ENCODE results near the gene CCDC170.

DNA sequence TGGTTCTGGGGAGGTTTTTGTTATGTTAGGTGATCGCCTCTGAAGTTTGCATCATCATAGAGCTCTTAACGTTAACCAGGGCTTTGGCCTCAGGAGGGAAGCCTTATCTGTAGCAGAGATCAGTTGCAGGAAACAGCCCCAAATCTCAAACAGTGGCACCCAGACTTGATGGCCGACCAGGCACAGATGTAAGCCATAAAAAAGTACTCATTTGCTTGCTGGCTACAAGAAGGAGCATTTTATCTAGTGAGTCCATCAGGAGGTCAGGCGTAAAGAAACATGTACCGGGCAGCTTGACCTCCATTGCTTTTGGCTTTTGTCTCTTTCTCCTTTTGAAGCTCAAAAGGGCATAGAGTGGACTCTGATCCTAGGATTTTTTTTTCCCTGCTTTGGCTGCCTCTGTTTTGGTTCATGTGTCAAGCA is 122.3 kb downstream of the CCDC170 start:
- TF ChIP-seq, protein P1, sequence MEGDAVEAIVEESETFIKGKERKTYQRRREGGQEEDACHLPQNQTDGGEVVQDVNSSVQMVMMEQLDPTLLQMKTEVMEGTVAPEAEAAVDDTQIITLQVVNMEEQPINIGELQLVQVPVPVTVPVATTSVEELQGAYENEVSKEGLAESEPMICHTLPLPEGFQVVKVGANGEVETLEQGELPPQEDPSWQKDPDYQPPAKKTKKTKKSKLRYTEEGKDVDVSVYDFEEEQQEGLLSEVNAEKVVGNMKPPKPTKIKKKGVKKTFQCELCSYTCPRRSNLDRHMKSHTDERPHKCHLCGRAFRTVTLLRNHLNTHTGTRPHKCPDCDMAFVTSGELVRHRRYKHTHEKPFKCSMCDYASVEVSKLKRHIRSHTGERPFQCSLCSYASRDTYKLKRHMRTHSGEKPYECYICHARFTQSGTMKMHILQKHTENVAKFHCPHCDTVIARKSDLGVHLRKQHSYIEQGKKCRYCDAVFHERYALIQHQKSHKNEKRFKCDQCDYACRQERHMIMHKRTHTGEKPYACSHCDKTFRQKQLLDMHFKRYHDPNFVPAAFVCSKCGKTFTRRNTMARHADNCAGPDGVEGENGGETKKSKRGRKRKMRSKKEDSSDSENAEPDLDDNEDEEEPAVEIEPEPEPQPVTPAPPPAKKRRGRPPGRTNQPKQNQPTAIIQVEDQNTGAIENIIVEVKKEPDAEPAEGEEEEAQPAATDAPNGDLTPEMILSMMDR (IDR thresholded peaks at IDR 0.05; ENCODE audit: insufficient read depth, low read length) = no peak
- TF ChIP-seq SPI1 (IDR thresholded peaks at IDR 0.05; ENCODE audit: borderline replicate concordance, low read depth) = no peak
- TF ChIP-seq POLR2AphosphoS5 (IDR thresholded peaks at IDR 0.05; ENCODE audit: low read depth) = no peak
- TF ChIP-seq, protein P2, sequence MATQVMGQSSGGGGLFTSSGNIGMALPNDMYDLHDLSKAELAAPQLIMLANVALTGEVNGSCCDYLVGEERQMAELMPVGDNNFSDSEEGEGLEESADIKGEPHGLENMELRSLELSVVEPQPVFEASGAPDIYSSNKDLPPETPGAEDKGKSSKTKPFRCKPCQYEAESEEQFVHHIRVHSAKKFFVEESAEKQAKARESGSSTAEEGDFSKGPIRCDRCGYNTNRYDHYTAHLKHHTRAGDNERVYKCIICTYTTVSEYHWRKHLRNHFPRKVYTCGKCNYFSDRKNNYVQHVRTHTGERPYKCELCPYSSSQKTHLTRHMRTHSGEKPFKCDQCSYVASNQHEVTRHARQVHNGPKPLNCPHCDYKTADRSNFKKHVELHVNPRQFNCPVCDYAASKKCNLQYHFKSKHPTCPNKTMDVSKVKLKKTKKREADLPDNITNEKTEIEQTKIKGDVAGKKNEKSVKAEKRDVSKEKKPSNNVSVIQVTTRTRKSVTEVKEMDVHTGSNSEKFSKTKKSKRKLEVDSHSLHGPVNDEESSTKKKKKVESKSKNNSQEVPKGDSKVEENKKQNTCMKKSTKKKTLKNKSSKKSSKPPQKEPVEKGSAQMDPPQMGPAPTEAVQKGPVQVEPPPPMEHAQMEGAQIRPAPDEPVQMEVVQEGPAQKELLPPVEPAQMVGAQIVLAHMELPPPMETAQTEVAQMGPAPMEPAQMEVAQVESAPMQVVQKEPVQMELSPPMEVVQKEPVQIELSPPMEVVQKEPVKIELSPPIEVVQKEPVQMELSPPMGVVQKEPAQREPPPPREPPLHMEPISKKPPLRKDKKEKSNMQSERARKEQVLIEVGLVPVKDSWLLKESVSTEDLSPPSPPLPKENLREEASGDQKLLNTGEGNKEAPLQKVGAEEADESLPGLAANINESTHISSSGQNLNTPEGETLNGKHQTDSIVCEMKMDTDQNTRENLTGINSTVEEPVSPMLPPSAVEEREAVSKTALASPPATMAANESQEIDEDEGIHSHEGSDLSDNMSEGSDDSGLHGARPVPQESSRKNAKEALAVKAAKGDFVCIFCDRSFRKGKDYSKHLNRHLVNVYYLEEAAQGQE (IDR thresholded peaks at IDR 0.05; ENCODE audit: insufficient replicate concordance, low read depth) = no peak

Data from HL-60 (cell line).